GF-D8 (cell line): ENCODE data around the gene ARL4A.
"Not testable (repeated sequence)": the region's sequence is repeated elsewhere in the genome, so short reads cannot be mapped to it uniquely, and the experiment has no call there.

ENCODE experiments used
- DNase-seq: peaks from one replicate; lab custom pipeline; 2025; lab: John Stamatoyannopoulos, UW

ARL4A gene

GRCh38 chr7:12670000-12670729 lies 17.3 kb upstream of the ARL4A start:
- DNase-seq: no peak

DNA sequence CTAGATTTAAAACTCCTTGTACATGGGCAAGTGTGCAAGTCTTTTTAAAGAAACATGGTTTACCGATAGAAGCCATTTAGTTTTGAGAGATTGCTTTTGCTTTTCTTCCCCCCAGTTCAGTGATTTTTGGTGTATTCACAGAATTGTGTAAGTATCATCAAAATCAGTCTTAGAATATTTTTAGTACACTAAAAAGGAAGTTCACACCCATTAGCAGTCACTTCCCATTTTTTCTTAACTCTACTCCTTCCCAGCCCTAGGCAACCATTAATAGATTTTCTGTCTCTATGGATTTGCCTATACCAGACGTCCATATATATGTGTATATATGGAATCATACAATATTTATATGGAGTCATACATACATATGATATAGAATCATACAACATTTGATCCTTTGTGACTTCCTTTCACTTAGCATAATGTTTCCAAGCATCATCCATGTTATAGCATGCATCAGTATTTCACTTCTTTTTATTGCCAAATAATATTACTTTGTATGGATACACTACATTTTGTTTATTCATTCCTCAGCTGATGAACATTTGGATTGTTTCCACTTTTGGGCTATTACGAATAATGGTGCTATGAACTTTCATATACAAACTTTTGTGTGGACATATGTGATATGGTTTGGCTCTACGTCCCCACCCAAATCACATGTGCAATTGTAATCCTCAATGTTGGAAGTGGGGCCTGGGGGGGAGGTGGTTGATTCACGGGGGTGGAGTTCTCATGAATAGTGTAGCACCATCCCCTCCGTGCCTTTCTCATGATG lies 16.5 kb upstream of the ARL4A start:
- no peak for DNase-seq

- DNase-seq: not testable (repeated sequence)
Observed at GRCh38 chr7:12673436-12673835, 14.0 kb upstream of the ARL4A start.

DNA sequence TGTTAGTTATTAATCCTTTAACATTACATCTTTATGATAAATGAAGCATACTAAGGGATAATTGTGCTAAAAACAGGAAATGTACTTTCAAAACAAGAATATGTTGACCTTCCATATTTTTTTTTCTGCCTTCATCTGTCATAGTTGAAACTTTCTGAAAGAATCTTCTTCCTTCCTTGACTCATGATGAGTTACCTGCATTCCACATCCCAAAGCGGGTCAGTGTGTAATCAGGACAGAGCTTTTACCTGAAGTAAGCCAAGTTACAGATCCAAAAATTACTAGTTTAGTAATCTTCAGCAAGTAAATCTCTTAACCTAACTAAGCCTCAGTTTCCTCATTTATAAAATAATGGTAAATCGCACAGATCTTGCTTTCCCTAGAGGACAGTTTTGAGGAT lies 13.4 kb upstream of the ARL4A start:
- DNase-seq: no peak

DNA sequence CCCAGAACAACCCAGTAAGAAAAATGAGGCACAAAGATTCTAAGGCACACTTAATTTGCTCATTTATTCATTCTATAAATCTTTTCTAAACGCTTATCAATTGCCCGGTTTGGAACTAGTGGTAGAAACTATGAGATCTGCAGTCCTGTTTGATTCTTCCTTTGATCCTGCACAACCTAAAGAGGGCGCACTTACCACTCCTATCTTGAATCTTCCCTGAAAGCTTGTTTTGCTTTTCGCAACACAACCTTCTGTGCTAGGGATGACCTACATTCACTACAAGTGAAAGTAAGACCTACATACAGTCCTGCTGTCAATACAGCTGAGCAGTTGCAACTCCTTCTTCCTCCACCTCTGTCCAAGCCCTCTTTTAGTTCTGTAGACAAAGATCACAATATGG lies 12.6 kb upstream of the ARL4A start:
- no peak for DNase-seq

- no peak for DNase-seq
Observed at GRCh38 chr7:12683678-12684585, 3.5 kb upstream of the ARL4A start.

DNA sequence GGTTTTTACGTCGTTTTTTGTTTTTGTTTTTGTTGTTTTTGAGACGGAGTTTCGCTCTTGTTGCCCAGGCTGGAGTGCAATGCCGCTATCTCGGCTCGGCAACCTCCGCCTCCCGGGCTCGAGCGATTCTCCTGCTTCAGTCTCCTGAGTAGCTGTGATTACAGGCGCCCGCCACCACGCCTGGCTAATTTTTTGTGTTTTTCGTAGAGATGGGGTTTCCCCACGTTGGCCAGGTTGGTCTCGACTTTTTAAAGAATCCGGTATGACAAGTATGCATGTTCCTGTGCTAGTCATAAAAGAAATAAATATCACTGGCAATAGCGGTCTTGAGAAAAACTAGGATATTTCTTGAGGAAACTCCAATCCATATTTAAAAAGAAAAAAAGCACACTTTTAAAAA lies 2.7 kb upstream of the ARL4A start:
- DNase-seq: no peak

DNA sequence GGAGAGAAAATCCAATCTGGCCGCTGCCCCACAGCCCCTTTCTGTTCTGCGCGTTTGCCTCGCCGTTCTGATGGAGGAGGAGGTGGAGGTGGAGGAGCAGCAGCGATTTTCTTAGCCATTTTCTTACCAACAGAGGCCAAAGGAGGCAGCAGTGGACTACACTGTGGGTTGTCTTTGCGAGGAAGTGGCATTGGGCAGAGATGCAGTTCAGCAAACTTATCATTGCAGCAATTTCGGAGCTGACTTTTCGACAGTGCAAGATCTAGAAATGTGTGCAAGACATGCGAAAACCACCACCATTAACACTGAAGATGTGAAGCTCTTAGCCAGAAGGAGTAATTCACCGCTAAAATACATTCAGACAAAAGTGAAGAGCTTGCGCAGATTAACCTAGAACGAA lies 1.9 kb upstream of the ARL4A start:
- DNase-seq: peak; percentile 62

DNA sequence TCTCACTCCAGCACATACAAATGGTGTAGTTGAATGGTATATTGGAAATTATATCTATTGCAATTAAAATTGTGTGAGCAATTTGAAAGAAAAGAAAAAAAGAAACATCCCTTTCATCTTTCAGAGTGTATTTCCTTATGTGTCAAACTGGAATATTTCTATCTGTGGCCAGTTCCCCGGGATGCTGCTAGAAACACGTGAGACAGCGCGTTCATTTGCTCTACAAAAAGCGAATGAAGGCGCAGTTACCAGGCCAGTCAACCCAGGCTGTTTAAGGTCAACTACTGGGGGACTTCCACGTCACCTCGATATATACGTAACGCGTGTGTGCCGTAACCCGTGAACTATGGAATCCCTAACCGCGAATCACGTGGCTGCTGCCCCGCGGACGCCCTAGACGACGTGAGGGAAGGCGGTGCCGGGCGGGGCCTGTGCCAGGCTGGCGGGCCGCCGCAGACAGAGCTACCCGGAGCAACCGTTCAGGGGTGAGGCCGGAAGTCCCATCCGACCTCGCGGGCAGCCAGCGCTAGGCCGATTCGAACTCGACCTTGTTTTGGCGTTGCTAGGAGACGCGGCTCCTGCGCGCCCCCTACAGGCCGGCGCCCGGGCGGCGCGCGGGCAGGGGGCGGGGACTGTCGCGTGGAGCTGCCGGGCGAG lies 1.1 kb upstream of the ARL4A start:
- peak; percentile 98 for DNase-seq

- no peak for DNase-seq
Observed at GRCh38 chr7:12687718-12688171, 312 bp downstream of the ARL4A start.

GRCh38 chr7:12688485-12689170 lies 1.2 kb downstream of the ARL4A start:
- not testable (repeated sequence) for DNase-seq

GRCh38 chr7:12689451-12689850 lies 2.0 kb downstream of the ARL4A start:
- DNase-seq: no peak

DNA sequence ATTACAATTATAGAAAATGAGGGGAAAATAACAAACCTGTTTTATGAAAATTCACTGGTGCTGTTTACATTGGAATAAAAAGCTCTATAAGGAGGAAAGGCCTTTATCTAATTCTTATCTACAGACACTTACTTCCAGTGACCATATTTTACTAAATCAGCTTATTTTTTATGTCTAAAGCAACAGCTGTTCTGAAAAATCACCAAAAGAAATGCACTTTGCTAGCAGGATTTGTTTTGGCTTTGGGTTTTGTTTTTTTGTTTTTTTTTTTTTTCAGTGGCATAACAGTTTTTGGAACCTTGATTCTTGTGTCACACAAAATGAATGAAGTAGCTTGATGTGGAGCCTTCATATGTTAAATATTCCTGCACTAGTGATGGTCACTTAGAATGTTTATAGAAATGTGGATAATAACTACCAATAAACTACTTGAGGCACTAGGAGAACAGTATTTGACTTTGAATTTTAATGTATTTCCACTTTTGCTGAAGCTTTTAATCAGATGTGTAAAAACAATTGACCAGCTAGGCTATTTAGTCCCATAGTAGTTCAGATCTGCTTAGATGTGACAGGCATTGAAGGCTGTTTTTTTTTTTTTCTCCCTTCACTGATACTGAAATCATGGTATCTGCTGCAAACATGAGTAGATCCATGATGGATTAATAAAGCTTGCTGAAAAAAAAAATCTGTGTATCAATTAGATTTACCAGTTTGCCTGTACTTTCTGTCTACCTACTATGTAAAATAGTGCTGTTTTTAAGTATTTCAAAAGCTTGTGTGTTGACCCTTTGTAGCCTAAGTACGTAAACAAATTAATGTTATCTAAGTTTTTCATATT lies 2.8 kb downstream of the ARL4A start:
- DNase-seq: no peak

DNA sequence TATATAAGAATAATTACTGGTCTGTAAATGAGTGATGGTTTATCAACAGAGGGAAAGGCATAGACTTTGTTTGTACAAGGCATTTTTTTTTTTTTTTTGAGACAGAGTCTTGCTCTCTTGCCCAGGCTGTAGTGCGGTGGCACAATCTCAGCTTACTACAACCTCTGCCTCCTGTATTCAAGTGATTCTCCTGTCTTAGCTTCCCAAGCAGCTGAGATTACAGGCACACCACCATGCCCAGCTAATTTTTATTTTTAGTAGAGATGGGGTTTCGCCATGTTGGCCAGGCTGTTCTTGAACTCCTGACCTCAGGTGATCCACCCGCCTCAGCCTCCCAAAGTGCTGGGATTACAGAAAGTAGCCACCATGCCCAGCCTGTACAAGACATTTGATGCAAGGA lies 4.0 kb downstream of the ARL4A start:
- not testable (repeated sequence) for DNase-seq

GRCh38 chr7:12692035-12692434 lies 4.6 kb downstream of the ARL4A start:
- no peak for DNase-seq

DNA sequence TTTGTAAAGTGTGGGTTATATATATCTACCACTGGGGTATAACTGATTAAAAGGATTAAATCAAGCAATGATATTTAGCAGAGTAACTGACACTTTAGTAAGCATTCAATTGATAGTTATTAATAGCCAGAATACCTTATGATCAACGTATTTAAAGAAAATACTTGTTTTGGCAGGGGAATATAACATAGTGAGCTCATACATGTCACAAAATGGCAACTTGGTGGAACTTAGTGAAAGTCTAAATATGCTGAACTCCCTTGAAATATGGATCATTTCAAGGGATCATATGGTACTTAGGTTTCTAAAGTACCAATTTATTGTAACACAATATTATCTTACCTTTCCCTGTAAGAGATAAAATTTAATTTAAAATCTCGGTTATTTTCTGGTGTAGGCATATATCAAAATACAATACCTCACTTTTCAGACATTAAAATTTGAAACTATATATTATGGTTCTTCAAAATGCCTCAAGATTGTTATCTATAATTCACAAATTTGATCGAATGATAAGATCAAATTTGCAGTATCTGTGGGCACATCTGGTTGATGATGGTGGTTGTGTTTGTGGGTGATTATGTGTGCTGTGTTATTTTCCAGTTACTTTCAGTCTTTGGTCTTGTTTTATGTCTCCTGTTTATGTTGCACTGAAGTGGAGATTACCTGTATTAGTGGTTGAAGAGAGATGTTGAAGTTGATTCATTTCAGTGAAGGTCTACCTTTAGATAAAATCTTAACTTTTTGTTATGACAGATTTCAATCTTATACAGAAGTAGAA lies 5.2 kb downstream of the ARL4A start:
- no peak for DNase-seq

- no peak for DNase-seq
Observed at GRCh38 chr7:12694817-12695216, 7.4 kb downstream of the ARL4A start.

GRCh38 chr7:12695965-12696364 lies 8.5 kb downstream of the ARL4A start:
- no peak for DNase-seq

DNA sequence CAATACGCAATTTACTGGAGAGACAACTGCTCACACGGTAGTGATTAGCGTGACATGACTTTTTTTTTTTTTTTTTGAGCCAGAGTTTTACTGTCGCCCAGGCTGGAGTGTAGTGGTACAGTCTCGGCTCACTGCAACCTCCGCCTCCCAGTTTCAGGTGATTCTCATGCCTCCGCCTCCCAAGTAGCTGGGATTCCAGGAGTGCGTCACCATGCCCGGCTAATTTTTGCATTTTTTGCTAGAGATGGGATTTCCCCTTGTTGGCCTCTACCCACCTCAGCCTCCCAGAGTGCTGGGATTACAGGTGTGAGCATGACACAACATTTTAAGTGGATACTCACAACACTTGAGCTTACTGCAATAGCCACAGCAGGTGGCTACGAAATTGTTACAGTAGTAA lies 11.9 kb downstream of the ARL4A start:
- no peak for DNase-seq

DNA sequence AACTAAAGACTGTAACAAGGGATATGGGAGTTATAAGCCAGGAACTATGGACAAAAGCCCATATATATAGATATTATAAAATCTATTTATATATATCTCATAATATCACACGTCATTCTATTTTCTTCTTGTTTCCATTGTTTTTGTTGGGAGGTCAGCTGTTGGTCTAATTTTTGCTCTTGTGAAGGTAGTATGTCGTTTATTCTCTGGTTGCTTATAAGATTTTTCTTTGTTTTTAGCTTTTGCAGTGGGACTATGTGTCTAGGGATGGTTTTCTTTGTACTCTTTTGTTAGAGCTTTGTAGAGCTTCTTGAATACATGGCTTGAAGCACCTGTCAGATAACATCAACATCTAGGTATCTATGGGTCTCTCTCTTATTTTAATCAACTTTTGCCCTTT lies 14.0 kb downstream of the ARL4A start:
- no peak for DNase-seq
